ENCODE data around the gene MTHFSD.

MTHFSD gene

DNA sequence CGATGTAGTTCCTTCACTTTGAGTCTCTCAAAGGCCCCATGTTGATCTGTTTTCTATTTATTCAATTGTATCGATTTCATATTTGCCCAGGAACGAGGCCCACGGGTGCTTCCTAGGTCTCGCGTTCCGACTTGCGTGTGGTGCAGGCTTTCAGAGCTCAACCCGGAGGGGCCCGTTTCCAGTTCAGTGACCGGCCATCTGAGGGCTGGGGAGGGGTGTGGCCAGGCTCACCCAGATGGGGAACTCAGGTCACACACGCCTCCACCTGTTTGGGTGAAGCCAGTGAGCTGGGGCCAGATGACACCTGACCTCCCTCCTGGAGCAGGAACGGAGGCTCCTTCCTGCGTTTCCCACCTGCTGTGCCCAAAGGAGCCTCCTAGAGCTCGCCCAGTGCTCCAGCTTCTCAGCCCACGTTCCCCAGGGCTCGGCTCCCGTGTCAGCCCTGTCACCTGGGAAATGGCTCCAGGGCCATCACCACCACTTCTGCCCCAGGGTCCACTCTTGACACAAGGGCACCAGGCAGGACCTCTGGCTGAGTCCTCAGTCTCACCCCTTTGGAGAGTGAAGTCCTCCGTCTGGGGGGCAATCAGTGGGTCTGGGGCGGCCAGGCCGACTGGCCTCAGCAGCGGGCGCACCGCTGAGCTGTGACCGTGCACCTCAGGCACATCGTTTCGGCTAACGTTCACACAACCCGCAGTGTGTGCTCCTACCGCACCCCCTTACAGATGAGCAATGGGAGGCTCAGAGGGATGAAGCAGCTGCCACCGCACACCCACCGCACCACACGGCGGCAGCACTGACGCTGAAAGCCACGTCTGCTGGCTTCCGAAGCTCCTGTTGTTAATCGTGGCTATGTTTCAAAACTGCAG lies 26.7 kb downstream of the MTHFSD start:
- DNase-seq (ENCODE audit: low read depth), result no peak

DNA sequence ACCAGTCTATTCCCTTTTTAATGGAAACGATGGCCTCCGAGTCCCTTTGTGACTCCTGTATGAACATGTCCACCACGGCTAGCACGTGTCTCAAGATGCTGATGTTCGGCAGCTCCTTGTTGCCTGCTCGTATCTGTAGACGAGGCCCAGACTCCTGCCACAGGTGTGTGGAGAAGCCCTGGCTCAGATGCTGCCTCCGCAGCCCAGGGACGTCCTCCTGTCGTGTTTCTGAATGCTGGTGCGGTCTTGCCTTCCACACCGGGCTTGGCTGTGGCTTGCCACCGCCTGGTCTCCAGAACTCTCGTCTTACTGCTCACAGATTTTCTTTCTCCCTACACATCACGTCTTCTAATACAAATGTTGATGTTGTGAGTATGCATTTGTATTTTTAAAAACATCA lies 27.7 kb downstream of the MTHFSD start:
- no peak for DNase-seq (ENCODE audit: low read depth)

DNA sequence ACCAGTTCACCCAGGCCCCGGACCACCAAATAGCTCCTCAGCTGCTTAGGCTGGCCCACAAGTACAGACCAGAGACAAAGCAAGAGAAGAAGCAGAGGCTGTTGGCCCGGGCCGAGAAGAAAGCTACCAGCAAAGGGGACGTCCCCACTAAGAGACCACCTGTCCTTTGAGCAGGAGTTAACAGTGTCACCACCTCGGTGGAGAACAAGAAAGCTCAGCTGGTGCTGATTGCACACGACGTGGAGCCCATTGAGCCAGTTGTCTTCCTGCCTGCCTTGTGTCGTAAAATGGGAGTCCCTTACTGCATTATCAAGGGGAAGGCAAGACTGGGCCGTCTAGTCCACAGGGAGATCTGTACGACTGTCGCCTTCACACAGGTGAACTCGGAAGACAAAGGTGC lies 29.3 kb downstream of the MTHFSD start:
- no peak for DNase-seq (ENCODE audit: low read depth)

DNA sequence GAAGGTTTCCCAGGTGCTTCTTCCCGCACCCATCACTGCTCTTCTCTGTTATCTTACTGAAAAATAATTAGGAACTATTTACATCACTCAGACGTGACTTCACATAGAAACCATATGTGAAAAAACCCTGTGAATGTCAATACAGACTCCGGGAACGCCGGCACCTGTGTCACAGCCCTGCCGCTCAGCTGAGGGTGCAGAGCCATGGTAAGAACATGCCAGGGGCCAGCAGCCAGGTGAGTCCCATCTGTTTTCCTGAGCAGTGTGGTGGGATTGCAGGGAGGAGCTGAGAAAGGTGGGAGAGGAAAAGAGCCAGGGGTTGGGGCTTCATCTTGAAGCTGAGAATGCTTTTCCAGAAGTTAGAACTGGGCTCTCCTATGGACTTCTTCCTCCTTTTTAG lies 31.0 kb downstream of the MTHFSD start:
- DNase-seq (ENCODE audit: low read depth), result no peak

DNA sequence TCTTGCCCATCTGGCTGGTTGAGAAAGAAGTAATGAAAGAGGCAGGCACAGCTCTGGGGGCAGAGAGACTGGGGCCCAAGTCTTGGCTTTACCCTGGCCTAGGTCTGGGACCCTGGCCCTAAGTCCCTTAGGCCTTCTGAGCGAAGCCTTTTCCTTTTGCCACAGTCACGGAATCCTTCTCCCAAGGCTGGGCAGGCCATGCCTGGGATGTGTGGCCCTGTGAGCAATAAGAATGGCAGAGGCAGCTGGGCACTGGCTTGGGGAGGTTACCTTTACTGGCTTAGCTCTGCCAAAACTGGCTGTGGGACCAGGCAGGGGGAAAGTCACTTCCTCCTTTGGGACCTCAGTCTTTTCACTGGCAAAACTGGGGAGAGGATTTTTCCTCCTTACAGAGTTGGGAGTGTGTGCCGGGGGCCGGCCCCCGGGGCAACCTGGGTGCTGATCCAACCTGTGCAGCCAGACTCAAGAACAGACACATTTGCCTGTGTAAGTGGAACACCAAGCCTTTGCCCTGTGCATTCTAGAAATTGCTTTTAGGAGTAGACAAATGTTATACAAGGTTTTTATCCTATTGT lies 31.8 kb downstream of the MTHFSD start:
- DNase-seq (ENCODE audit: low read depth), result no peak

DNA sequence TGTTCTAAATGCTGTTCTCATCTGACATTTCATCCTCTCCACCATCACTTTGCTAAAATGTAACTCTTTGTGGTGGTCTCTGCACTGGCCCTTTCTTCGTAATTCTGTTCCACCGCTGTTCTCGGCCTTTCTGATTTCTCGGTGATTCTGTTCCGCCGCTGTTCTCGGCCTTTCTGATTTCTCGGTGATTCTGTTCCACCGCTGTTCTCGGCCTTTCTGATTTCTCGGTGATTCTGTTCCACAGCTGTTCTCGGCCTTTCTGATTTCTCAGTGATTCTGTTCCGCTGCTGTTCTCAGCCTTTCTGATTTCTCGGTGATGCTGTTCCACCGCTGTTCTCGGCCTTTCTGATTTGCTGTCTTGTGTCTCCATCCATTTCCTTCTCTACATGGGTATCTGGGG lies 32.4 kb downstream of the MTHFSD start:
- no peak for DNase-seq (ENCODE audit: low read depth)

DNA sequence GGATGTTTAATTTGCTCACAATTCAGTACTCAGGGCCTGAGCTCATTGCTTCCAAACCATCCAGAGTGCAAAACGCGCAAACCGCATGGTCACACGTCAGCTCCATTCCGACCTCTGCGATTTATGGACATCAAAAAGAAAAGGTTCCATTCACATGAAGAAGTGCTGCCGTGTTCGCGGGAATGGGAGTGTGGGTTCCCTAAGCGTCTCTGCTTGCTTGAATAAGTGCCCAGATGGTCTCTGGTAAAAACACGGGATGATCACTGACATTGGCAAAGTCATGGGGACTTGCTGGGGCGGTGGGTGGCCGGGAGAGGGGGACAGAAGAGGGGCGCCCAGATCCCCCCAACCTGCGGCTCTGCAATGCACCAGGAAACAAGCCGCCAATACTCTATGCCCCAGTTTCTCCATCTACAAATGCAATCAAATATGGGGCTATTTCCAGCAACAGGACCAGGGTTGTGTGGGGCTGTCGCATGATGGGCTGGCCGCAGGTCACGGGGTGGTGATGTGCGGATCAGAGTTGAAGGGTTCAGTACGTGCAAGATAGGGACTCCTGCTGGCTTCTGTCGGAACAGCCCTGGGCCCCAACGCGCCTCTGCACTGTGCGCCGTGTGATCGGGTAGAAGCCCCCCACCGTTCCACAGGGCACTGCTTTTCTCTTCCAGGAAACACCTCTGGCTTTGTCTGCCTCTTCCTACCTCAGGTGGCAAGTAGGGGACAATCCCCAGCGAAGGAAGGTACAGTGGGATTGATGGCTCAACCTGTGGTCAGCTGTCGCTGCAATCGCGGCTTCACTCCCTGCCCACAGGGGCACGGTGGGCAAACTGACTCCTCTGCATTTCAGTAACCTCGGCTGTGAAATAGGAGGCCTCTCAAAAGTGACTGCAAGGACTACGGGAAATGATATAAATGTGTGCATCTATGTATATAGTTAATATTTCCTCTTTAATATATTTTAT lies 33.5 kb downstream of the MTHFSD start:
- DNase-seq (ENCODE audit: low read depth), result no peak

DNA sequence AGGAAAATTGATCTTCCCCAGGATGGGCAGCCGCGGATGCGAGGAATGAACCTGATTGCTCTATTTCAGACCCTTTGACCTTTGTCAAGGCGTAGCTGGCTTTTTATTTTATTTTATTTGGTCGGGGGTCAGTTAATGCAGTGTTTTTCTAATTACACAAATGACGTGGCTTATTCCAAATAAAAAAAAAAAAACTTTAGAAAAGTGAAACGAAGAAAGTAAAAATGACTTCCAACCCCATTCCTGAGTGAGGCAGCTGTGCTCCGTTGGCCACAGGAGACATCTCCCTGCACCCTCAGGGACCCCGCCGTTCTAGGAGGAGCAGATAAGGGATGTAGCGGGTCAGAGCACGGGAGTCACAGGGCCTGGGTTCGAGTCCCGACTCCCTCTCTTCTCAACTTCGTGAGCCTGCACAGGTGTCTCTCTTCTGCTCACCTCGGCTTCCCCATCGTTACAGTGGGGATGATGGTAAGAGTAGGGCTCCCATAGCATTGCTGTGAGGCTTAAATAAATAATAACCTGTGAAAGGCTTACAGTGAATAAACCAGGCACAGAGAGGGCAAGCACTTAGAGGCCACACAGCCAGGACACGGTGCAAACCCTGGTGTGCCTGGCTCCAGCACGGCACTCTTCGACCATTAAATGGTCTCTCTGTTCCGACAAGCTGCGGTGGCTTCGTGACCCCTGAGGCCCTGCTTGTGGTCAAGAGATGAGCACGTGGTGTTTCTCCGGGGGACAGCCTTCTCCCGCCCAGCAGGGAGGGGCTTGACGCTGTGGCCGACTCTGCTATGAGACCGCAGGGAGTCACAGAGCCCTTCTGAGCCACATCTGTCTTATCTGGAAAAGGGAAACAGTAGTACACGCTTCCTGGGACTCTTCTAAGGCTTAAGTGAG lies 34.5 kb downstream of the MTHFSD start:
- DNase-seq (ENCODE audit: low read depth), result no peak

DNA sequence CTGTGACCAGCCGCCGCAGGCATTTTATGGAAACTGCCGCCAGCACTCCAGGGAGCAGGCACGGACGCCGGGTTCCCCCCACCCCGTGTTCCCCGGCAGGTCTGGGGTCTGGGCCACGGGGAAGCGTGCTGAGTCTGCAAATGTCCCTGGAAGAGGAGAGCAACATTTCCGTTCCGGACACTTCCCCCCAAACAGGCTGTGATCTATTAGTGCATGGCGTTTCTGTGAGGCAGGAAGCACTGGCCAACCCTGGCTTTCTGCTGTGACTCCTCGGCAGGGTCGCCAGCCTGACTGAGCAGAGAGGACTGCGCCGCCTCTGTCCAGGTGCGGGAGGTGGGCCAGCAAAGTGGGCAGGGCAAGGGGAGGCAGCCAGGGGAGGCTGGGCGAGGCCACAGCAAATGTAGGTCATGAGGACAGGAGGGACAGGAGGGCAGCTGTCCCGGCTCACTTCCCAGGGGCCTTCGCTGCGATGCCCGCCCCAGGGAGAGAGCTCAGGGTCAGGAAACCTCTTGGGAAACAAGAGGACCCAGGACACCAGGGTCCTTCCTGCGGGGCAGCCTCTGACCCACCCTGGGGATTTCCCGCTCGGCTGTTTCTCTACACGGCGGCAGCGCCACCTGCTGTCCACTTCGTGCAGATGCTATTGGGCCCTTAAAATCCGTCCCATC lies 35.3 kb downstream of the MTHFSD start:
- peak; percentile 17 for DNase-seq (ENCODE audit: low read depth)

DNA sequence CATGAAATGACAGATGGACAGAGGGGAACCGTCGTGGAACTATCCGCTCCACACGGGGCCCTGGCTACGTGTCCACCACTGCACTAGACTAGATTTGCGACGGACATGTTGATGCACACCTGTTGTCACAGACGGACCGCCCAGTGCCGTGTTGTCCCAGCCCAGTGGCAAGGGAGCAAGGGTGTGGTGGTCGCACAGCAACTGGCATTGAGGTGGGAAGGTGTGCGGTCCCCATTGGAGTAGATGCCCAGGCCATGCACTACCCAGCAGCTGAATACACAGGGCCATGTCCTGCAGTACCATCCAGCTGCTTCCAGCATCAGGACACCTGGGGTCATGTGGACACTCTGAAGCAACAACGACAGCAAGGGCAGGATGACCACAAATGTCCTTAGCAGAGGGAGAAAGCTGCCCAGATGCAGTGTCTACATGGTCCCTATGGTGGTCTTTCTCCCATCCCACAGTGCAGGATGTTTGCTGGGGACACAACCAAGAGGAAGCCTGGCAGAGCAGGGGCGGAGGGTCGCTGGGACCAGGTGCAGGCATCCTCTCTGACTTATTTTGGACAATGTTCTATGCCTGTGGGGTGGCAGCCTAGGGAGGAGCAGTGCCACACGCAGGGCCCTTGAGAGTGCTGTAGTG lies 35.9 kb downstream of the MTHFSD start:
- no peak for DNase-seq (ENCODE audit: low read depth)

DNA sequence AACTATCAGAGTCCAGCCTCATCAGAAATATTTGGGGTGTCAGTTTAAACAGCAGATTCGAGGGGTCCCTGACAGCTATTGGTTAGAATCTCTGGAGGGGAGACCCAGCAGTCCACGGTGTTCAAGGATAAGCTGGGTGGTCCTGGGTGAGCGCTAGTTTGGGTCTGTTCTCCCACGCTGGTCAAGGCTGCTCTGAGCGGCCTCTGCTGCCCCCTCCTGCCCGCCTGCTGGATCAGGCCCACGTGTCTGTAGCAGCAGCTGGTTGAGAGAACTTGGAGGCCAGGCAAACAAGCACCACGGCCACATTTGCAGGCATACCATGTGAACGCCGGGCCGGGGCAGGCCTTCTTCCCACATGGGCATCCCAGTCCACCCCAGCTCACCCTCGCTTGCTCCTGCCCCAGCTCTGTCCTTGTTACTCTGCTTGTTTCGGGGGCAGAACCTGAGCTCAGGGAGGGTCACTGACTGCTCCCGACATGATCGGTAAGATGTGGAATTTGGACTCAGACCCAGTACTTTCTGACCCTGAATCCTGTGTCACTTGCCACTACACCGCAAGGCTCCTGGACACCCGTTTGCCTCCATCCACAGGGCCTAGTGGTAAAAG lies 37.3 kb downstream of the MTHFSD start:
- DNase-seq (ENCODE audit: low read depth), result no peak

DNA sequence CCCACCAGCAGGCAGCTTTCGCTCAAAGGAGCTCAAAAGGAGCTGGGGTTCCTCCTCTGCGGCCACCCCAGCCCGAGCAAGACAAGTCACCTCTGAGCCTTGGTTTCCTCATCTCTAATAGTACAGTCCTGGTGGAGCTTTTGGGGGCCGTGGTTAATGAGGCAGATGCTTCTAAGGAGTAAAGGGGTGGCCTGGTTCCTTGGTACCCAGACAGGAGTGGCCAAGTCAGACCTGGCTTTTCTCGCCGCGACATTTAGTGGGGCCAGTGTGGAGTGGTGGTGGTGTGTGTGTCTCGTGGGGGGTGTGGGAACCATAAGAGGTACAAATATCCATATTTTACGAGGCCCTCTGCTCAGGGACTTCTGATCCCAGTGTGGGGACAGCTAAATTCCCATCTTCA lies 38.0 kb downstream of the MTHFSD start:
- no peak for DNase-seq (ENCODE audit: low read depth)

DNA sequence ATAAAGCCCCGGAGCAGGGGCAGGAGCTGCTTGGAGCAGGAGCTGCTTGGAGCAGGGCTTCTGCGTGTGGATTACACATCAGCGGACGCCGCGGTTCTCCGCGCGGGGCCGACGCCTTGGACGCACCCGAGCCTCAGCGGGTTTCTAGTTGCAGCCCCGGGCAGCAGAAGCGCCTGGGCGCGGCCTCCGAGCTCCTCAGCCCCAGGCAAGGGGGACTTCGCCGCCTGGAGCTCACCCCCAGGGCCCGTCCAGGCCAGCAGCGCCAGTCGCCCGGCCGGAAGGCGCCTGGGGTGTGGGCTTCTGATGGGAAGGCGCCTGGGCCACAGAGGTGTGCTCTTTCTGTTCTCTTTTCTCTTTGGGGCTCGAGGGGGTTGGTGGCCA lies 38.4 kb downstream of the MTHFSD start:
- no peak for DNase-seq (ENCODE audit: low read depth)

DNA sequence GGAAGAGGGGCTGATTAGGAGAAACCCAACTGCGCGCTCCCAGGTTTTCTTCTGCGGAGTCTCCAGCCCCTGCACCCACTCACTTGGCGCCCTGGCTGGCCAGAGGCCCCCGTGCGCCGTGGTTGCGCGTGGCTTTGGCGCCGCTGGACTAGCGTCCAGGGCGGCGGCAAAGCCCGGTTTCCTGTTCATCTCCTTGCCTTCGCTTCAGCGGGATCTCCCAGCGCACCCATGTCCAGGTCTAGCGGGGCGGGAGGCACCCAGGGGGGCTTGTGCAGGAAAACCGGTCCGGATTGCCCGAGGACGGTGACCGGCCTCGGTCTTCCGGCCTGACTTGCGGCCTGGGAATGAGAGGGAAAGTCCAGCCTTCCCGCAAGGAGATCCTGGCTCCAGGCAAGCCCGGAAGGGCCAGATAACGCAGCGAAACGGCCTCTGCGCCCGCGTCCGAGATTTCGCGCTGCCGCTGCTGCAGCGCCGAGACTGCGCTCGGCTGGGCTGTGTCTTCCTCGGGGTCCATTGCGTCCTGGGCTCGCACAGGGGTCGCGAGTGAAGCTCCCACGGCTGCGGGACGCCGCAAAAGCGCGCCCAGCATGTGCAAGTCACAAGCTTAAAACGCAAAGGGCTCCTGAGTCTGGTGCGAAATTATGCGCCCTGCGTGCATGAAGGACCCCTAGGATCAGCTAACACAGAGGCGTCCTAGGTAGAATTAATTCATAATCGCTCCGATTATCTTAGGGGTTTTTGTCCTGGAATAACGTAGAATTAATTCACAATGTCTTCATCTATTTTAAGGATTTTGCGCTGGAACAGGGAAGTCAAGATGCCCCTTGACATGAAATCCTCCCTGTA lies 39.0 kb downstream of the MTHFSD start:
- DNase-seq (ENCODE audit: low read depth), result no peak

DNA sequence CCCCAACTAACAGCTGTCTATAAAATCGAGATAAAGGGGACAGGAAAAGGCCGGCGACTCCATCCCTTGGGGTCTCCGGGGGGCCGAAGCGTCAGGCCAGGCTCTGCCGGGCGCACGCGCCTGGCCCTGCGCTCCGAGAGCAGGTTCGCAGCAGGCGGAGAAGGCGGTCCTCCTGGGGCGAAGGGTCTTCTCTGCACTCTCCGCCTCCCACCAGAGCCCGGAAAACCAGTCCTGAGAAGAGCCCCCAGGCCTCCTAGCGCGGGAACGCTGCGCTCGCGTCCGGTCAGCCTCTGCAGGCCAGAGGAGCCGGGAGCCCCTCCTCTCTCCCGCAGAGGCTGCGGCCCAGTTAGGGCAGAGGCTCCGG lies 39.6 kb downstream of the MTHFSD start:
- no peak for DNase-seq (ENCODE audit: low read depth)

DNA sequence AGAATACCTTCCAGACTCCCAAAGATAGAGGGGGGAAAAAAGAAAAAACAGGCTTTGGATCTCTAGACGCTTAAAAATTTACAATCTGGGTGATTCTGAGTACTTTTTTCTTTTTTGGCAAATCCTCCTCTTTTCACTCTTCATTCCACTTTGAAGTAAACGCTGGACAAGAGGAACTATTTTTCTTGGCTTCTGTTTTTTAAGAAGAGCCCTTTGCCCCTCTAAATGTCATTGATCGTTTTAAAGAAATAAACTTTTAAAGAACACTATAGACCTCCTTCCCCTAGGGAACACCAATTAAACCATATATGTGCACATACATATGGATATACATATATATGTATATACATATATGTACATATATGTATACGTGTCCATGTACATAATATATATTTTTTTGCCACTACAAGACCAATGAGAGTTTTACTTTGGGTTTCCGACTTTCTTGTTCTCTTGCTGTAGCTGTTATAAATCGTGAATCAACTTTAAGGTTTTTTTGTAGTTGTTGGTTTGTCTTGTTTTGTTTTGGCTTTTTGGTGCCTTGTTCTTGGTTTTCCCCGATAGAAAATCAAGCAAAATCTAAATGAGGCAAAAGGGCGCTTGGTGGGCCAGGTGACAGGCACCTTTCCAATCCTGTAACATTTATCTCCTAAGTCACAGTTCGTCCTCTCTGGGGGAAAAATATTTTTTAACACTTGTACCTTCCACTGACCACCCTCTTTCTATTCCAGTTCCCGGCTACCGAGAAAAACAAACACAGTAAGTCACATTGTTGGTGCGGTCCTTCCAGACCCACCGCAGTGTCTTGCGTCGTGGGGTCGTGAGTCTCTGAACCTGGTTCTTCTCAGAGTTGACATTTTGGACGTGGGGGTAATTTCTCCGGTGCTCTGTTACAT lies 40.3 kb downstream of the MTHFSD start:
- DNase-seq (ENCODE audit: low read depth), result no peak

DNA sequence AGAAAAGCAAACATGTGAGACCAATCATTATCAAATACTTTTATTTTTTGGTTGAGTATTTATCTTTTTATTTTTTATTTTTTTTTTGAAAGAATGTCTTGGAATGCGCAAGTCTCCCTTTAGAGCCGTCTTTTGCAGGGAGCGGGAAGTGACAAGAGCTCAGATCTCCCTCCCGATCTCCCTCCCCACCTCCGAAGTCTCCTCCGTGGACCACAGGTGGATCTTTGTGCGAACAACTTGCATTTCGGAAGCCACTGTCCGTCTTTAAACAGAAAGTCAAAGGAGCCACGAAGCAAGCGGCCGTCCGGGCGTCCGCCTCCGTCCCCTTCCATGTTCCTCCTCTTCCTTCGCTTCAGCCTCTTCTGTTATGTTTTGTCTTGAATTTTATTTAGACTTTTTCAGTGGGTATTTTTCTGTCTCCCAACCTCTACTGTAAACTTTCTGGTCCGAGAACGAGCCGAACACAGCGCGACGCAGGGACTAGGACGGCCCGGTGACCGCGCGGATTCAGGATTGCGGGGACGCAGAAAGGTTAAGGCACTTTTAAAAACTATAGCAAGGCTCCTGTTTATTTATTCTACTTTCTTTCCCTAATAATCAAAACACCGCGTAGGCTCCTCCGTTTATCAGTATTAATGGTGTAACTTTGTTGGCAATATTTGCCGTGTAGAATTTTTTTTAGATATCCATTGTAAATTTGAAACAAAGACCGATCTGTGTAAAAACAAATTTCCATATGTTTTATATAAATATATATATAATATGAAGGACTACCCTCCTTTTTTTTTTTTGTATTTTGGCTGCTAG lies 41.4 kb downstream of the MTHFSD start:
- DNase-seq (ENCODE audit: low read depth), result no peak
